Measurements from ENCODE around the gene NUP214.
"Not testable (repeated sequence)": the region's sequence is repeated elsewhere in the genome, so short reads cannot be mapped to it uniquely, and the experiment has no call there.

The NUP214 gene

DNA sequence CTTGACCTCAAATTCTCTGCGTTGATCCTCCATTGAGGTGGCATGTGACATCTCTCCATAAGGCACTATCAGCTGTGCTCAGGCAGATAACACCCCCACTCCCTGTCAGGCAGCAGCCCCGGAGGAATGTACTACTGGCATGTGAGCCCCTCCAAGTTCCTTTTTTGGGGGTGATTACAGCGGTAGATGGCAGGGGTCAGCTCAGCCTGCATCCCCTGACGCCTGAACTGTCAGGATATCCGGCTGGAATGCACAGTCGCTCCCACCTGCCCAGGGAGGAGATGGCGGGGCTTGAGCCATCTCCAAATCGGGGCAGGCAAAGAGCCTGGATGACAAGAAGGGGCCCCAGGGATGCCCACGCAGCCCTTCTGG is 110.1 kb downstream of the NUP214 start:
- DNase-seq = no peak

DNA sequence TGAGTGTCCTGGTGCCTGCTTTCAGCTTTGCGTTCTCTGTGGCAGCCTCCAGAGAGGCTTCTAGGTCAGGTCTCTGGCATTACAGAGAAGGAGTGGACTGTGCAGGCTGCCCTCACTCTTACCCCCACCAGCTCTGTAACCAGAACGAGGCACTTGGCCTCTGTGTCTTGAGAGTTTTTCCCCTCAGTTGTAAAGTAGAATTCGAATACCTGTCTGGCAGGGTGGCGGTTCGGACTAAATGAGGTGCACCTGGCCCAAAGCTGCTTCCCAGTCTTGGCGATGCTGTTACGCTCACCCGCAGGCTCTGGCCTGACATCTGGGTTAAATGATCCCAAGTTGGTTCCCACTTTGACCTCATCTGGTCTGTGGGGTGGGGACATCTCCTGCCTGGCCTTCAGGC is 110.8 kb downstream of the NUP214 start:
- DNase-seq = no peak

DNA sequence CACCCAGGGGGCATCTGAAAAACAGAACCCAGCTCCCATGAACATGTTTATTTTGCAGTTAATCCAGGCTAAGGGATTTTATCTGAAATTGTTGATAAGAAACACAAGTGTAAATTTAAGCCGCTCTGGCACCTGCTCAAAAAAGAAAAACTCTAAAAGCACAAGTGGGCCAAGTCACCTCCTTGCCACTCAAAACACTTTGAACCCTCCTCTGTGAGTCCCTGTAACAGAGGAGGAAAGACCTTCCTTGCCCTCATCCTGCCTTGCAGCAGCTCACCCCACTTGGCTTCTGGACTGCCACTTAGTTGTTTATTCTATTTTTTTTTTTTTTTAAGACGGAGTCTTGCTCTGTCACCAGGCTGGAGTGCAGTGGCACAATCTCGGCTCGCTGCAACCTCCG is 111.4 kb downstream of the NUP214 start:
- DNase-seq = no peak

DNA sequence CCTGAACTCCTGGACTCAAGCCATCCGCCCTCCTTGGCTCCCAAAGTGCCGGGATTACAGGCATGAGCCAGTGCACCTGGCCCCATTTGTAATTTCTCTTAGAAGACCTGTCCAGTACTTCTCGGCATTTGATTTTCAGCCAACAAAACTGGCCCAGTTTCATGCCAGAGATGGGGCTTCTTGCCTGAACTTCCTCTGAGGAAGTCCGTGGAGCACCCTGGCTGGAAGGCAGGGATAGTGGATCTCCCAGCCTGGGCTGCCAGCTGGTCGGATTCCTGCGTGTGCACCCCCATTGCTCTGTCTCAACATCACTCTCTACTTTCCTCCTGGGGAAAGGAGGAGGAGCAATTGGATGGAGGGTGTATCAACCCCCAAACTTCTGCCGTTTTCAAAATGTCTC is 111.9 kb downstream of the NUP214 start:
- DNase-seq = no peak

DNA sequence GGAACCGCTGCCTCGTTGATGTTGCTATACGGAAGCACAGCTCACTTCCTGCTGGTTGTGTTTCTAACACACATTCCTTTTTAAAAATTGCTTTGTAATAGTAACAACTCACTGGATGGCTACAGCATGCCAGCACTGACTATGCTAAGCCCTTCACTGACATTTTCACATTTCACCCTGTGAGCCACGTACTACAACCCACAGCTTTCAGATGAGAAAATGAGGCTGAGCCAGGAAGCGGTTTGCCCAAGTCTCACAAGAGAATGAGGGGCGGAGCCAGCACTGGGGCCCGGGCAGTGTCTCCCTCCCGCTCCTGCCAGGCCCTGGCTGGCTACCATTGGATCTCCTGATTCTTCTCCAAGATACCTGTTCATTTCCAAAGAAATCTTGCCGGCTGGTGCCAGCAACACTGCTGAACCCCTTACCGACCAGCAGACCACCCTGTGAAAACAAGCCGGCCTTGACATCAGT is 112.6 kb downstream of the NUP214 start:
- peak; percentile 24 for DNase-seq

DNA sequence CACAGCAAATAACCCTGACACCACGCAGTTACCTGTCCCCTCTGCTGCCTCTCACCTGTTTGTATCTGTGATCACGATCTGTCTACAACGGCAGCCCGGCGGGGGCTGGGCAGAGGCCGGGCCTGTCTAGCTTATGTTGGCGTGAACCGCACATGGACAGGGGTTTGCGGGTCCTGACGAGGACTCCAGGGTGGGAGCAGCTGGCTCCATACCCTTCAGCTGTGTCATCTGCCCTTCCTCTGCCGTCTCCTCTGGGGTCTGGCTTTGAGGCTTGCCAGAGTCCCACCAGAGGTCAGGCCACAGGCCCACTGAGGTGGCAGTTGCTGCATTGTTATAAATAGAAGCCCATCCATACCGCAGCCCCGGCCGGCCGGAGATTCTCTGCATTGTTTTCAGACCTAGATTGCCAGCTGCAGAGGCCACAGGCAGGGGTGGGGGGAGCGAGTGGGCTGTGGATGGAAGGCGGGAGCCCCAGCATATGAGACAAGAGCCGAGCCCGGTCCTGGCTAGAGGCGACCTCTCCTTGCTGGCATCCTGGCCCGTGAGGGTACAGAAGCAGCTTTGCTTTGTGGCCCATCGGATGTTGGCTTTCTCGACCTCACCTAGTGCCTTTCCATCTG is 113.1 kb downstream of the NUP214 start:
- no peak for DNase-seq

DNA sequence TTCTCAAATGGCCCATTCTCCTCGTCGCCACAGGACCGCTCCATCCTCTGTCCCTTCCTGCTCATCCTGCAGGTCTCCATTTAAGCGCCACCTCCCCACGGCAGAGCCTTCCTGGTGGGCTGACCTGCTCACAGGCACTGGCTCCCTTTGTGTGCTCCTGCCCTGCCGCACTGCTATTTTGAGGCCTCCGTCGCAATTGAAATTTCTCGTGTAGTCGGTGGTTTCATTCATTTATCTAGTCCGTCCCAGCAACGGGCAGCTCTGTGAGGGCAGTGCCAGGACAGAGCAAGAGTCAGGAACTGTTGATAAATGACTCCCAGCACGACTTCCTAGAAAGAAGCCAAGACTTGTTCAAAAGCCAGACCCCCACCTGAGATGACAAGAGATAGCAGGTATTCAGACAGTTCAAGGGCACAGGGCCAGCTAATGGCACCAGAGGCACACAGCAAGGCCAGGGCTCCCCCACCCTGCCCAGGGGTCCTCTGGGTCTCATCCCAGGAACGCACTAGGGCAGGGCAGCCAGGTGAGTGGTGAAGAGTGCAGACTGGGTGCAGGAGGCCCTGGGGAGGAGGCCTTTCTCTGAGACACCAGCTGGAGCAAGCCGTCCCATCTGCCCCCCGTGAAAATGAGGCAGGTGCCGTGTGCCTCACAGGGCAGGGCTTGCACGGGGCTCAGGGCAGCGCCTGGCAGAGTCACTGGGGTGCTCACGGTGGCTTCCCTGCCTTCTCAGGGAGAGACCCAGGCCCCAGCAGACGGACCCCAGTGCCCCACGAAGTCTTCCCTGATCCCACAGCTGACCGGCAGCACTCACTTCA is 114.0 kb downstream of the NUP214 start:
- DNase-seq = no peak

DNA sequence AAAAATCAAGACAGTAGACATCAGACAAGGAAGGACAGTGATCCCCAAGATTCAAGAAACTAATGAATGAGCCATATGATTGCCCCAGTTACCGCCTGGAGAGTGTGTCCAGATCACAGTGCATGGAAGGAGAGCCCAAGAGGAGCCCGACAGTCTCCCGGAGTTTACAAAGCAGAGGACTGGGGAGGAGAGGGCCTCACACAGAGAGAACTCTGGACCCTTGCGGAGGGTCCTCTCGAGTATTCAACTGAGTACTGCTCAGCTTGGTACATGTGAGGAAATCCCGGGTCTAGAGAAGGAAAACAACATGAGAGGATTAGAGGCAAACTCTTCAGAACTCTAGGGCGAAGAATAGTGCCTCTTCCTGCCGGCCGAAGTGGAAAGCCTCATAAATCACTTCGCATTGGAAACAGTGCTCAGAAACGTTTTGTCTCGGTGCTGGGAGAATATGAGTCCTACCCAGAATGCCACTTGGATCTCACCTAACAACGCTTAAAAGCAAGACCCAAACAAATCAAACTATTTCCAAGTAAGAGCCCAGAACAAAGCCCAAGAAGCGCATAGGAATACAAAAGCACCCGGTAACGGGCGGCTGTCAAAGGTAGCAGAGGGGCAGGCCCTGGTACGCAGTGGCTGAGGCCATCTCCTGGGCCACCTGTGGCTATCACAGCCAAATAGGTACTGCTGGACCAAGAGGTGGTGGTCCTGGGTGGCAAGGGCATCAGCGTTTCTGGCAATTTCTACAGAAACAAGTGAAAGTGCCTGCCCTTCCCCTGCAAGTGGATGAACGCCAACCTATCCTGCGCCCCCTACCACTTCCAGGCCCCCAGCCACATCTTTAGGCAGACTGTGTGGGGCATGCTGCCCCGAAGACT is 114.9 kb downstream of the NUP214 start:
- no peak for DNase-seq

DNA sequence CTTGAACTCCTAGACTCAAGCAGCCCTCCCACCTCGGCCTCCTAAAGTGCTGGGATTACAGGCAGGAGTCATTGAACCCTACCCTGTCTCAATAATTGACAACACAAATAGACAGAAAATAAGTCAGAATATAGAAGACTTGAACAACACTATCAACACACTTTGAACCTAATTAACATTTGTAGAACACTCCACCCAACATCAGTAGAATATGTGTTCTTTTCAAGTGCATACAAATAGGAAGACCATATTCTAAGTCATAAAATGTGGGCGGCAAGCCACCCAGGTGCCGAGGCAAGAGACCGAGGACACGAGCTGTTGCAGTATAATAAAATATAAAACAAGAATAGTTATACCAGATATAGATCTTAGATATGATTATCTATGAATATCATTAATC is 118.9 kb downstream of the NUP214 start:
- DNase-seq = not testable (repeated sequence)

DNA sequence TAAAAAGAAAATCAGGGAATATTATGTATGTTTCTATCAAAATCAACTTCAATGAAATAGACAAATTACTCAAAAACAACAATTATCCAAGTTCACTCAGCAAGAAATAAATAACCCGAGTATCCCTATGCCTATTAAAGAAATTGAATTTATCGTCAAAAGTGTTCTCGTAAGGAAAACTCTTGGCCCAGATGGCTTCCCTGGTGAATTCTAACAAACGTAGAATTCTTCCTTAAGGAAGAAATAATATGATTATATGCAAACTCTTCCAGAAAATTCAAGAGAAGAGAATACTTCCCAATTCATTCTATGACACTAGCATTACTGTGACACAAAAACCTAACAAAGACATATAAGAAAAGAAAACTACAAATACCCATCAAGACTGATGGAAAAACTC is 121.2 kb downstream of the NUP214 start:
- DNase-seq = no peak

DNA sequence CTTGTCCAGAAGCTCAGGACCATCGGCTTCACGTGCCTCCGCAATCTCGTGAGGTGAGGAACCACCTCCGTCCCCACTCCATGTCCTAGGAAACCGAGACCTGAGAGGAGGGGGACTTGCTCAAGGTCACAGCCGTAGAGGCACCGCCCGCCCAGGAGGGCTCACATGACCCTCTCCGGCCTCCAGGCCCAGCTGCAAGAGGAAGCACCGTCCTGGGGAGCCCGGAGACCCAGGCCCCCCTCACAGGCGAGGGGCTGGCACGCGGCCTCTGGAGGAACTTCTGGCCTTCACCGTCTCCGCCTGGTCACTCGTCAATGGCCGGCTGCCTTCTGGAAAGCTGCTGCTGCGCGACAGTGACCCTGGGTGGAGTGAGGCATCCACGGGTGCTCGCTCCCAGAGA is 126.7 kb downstream of the NUP214 start:
- DNase-seq = no peak

DNA sequence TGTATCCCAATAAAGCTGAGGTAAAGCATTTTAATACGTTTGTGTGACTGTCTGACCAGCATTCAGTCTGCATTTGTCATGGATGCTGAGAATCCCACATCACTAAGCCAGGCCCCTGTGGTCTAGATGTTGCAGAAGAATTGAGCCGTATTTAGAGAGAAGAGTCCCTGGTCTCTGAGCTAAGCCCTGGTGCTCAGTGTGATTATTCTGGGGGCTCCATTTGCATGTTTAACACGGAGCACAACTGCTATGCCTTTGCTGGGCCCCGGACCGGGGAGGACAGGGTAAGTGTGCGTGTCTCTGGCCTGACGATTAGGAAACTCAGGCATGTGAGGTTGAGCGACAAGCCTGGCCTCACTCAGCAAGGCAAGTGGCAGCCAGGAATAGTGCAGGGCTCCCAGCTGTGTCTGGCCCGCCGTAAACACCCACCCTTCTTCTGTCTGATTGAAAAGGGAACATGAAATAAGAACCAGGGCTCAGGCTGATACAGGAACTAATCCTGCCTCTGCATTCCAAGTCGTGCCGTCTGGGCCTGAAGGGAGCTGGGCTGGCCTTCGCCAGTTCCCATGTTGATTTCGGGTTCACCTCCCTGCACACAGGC is 128.6 kb downstream of the NUP214 start:
- DNase-seq = no peak

DNA sequence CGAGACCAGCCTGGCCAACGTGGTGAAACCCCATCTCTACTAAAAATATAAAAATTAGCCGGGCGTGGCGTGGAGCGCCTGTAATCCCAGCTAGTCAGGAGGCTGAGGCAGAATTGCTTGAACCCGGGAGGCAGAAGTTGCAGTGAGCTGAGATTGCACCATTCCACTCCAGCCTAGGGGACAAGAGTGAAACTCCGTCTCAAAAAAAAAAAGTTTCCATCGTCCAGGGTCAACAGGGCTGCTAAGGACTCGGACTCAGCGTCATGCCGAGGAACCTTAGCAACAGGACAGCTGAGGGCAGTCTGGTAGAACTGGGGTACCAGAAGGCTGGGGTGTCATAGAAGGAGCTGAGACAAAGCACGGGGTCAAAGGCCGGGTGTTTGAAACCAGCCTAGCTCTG is 129.2 kb downstream of the NUP214 start:
- DNase-seq = no peak

DNA sequence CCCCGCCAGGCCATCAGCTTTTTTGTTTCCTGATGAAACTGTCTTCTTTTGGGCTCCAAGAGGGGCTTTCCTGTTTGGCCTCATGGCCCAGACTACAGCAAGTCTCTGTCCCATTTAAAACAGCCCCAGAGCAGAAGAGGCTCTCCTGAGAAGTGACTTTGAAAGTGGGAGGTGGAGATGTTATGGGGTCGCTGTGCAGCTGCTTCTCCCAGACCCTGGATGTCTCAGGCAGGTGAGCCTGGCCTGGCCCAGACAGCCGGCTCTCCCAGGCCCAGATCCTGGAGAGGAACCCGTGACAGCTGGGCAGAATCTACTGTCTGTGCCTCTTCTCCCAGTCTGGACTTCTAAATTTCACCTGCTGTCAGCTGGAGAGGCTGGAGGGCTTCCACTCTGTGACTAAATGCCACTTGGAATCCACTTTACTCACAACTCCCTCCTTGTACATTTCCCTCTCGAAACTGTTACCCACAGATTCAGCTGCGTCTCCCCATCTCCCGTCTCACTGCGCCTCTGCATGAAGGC is 130.4 kb downstream of the NUP214 start:
- no peak for DNase-seq

DNA sequence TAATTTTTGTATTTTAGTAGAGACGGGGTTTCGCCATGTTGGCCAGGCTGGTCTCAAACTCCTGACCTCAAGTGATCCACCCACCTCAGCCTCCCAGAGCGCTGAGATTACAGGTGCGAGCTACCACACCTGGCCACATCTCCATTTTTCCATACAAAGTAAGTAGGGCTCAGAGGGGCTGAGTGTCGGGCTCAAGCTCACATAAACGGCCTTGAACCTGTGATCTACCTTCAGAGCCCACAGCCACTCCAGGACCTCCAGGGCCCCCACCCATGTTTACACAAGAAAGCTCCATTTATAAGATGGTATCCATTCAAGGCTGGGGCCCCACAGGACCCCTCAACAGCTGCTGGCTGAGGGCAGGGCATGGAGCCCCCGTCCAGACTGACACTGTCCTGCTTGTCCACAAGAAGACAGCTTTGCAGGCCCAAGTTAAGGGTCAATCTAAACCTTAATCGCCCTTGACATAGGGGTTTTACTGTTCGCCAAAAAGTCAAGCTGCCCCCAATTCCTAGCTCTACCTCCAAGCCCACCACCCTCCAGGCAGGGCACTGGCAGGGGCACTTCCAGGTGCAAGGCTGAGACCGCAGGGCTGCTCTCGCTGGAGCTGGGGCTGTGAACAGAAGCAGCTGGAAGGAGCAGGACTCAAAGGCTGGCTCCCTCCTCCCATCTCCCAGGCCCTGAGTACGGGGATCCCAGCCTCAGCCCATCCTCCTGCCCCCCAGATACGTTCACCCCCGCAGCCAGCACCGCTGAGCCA is 132.1 kb downstream of the NUP214 start:
- DNase-seq = no peak

DNA sequence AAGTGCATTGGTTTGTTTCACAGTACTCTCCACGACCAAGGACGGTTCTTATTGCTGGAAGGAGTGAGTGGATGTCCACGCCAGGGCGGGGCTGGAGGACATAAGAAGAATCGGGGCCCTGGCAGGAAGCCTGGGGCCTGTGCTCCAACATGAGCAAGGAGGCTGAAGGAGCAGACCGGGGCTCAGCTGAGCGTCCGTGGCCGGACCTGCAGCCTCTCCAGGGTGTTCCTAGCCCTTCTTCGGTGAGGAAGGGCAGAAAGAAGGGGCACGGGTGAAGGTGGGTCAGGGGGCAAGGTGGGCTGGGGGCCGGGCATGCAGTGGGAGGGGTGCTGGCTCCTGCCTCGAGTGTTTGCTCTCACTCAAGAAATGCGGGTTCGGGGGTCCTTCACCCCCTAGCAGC is 132.8 kb downstream of the NUP214 start:
- no peak for DNase-seq

DNA sequence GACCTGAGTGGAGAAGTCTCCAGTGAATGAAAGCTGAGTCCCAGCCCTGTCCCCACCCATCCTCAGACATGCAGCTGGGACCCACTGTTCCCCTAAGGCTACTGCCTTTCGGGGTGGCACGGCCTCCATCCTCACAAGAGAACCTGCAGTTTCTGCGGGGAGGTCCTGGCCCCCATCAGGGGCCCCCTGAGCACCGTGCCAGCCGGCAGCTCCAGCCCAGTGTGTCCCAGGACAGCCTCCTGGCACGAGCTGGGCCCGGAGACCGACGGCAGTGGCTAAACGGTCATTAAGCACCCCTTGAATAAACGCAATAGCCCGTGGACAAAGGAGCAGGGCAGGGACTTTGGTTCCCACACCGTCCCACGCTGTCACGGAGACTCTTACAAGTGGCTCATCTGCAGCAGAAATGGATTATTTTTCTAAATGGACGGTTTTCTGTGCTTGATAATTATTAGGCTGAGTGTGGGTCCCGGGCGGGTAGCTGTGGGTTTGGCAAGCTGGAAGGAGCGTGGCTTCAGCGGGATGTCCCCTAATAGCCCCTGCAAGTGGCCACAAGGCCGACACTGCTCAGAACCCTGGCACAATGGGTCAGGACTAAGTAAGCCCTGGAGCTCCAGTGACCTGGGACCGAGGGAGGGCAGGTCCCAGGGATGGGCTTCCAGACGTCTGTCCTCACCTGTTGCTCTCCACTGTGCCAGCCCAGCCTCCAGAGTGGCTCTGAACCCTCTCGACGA is 133.5 kb downstream of the NUP214 start:
- no peak for DNase-seq

DNA sequence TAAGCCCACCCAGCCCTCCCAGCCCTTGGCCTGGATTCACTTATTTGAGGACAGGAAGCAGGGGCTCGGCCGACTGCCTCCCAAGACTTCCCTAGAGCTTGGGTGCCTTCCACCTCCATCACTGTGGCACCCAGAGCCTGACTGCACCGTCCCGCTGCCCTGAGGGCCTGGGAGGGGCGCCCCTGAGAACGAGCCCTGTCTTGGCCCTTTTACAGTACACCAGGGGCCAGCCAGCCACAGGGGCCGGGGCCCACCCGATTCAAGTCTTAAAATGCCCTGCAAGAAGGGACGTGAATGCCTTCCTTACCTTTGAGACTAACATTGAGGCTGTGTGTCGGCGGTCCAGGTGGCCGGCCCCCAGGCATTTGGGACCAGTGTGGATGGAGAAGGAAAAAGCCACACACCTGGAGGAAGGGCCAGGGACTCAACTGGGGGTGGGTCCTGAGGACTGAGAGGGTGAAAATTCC is 134.1 kb downstream of the NUP214 start:
- no peak for DNase-seq

DNA sequence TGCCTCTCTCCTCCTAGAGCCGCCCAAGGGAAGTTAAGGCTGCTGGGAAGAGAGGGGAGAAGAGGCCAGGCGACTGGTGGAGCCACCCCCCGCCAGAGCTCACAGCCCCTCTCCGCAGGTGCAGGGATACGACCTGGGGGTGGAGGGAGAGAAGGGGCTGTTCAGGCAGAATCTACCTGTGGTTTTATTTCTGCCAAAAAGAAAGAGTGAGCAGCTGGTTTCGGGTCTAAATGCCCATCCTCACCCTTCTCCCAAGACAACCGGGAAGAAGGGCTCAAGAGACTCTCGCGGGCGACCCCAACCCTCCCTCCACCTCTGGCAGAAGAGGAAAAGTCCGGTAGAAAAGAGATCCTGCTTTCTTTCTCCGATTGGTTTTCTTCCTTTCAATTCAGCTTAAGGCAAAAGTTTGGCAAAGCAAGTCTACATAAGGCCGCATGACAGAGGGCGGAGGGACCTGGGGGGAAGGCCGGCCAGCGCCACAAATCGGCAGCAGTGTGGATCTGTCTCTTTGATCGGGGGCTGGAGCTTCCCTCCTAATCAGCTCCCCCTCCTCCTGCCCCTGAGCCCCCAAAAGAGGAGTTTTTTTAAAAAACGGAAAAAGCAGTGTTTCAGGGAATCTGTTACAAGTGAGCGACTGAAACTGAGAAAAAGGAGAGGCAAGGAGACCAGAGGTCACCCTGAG is 134.7 kb downstream of the NUP214 start:
- DNase-seq = no peak

DNA sequence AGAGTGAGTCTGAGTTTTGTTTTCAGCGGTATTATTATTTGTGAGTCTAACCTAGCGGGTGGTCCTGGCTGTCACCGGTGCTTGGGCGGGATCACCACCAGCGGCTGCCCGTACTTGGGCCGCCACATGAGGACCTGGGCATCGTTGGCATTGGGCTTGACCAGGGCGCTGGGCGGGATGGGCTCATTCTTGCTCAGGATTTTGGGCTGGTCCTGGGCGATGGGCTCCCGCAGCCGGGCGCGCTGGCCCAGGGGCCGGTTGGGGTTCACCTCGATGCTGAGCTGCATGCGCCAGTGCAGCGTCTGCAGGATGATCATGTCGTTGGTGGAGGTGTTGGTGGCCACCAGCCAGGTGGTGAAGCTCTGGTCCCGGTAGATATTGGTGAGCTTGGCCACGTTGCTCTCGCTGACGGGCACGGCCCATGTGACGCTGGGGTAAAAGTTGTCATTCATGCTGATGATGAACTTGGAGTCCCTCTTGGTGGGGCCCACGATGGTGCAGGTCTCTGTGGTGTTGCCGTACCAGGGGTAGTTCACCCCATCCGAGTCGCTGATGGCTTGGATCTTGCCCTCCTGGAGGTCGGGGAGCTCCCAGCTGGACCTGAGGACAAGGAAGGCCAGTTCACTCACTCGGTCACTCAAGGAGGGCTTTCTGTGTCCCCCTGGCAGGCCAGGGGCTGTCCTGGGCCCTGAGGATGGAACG is 135.5 kb downstream of the NUP214 start:
- no peak for DNase-seq

All from amniotic stem cell (primary cell).